ENCODE data around the gene RALB. TPM values are rescaled to one million over a fixed set of nuclear protein-coding genes. Genes with fewer than 3 reads are reported as not detected.

Gene RALB
- total and polyA plus RNA-seq, 2 of the 8 experiments (the other 6 are each of a cell fraction or from before 2014, with no cell fraction given), result 12.0 to 16.6 TPM

GRCh38 chr2:120243875-120244553, 8.6 kb upstream of the RALB start:
- no peak overlapping the region for H2BK120ac ChIP-seq (replicated peaks; ENCODE audit: low read depth, low read length)
- no peak overlapping the region for H3K14ac ChIP-seq (ENCODE audit: insufficient read length)
- H3K9me3 ChIP-seq (ENCODE audit: insufficient read depth in 2 of 2, low read depth in 1 of 2, low read length in 1 of 2), result no peaks in the 10 kb centered on the region
- no peak for TF ChIP-seq TAF7 (optimal IDR thresholded peaks at IDR 0.05; ENCODE audit: borderline replicate concordance, low read depth, low read length)
- TF ChIP-seq KDM4A (IDR thresholded peaks at IDR 0.05; ENCODE audit: low read depth, low read length, severe bottlenecking), result no peak
- TF ChIP-seq RBBP5 (IDR thresholded peaks at IDR 0.05; ENCODE audit: borderline replicate concordance, low read depth, low read length), result no peak
- TF ChIP-seq CTBP2 (IDR thresholded peaks at IDR 0.05; ENCODE audit: borderline replicate concordance, insufficient read depth, insufficient read length, low read length), result no peak
- TF ChIP-seq SP2 (IDR thresholded peaks at IDR 0.05; ENCODE audit: low read length), result no peak
- no peak for TF ChIP-seq ATF2 (IDR thresholded peaks at IDR 0.05; ENCODE audit: low read length)
- no peak for TF ChIP-seq TBP (IDR thresholded peaks at IDR 0.05; ENCODE audit: low read depth, low read length)
- H2AK5ac ChIP-seq (ENCODE audit: low read depth, low read length), result no peak overlapping the region
- no peak overlapping the region for H3K9ac ChIP-seq (replicated peaks in 1 of 4; ENCODE audit: extremely low read depth in 1 of 4, low read depth in 3 of 4, low read length in 3 of 4)
- H2AFZ ChIP-seq (ENCODE audit: low read length), result no peak overlapping the region
- H4K91ac ChIP-seq (replicated peaks; ENCODE audit: insufficient read length, low read length), result no peak overlapping the region
- H4K8ac ChIP-seq (ENCODE audit: extremely low read depth, insufficient read depth, low read length), result no peak overlapping the region
- no peak overlapping the region for H2BK20ac ChIP-seq (ENCODE audit: low read length)
- CTCF ChIA-PET (ENCODE audit: partially characterized antibody), result interaction anchor here (1.1 to 1.7 kb wide), 7 partner anchors 16 to 73 kb away, joined by 3 to 6 read pairs (median 3); no protein-coding TSS in a partner anchor
- H3K79me2 ChIP-seq (ENCODE audit: control insufficient read depth in 1 of 2, insufficient read depth in 2 of 2, low read length in 2 of 2), result no peaks in the 10 kb centered on the region
- peaks cover 0 to 6% (median 0%) of the 10 kb centered on the region in 4 experiments; a peak in 4 of 7 replicates for H3K27me3 ChIP-seq (replicated peaks in 1 of 4; ENCODE audit: control insufficient read depth in 3 of 4, extremely low read depth in 1 of 4, insufficient read depth in 3 of 4, low read length in 3 of 4)
- H2BK5ac ChIP-seq (ENCODE audit: low read depth, low read length), result peak overlapping the region; percentile 20; the same call in 1 of the 2 replicates
- FAIRE-seq, result no peak
- no peak overlapping the region for H3K4me3 ChIP-seq (ENCODE audit: extremely low read depth in 1 of 4, insufficient read depth in 2 of 4, low read depth in 3 of 4, low read length in 4 of 4)
- no peak overlapping the region; the same call in 1 of the 2 replicates for H2BK12ac ChIP-seq (ENCODE audit: low read depth, low read length)
- no peak for DNase-seq (ENCODE audit: low read depth in 1 of 2, low spot score in 2 of 2)
- no peak overlapping the region for H3K18ac ChIP-seq (ENCODE audit: extremely low read depth, low read length)
- H3K4me1 ChIP-seq (replicated peaks in 1 of 4; ENCODE audit: control insufficient read depth in 3 of 4, insufficient read depth in 4 of 4, low read length in 3 of 4), result peaks cover 7 to 27% (median 20%) of the 10 kb centered on the region in 4 experiments
- H3K23ac ChIP-seq (ENCODE audit: insufficient read length), result no peak overlapping the region
- H3K27ac ChIP-seq (ENCODE audit: low read depth, low read length), result no peak overlapping the region
- peaks cover 0 to 1% of the 10 kb centered on the region in 2 experiments for H4K20me1 ChIP-seq (replicated peaks in 1 of 2; ENCODE audit: control insufficient read depth in 1 of 2, insufficient read depth in 2 of 2, low read length in 2 of 2)
- no peak overlapping the region for H4K5ac ChIP-seq (ENCODE audit: insufficient read length, low read depth, low read length)
- no peaks in the 10 kb centered on the region for H3K36me3 ChIP-seq (ENCODE audit: control insufficient read depth in 2 of 4, insufficient read depth in 4 of 4, low read length in 3 of 4)
- H3K79me1 ChIP-seq (ENCODE audit: low read depth, low read length), result no peaks in the 10 kb centered on the region
- H3K4me2 ChIP-seq (ENCODE audit: insufficient read depth in 1 of 2, low read depth in 2 of 2, low read length in 2 of 2), result no peak overlapping the region
- no peak overlapping the region for H2BK15ac ChIP-seq (ENCODE audit: low read length)
- no peak overlapping the region for H3K56ac ChIP-seq (replicated peaks; ENCODE audit: insufficient read length, low read depth, low read length)
- no peaks in the 10 kb centered on the region; the same call in 1 of the 2 replicates for H3K23me2 ChIP-seq (ENCODE audit: low read depth, low read length)
- 91% methylated on average over 9 of the region's 9 CpGs; no CpG with 5 or more reads in 1 of the 2 experiments for WGBS, 2 experiments (ENCODE audit: extremely low coverage in 1 of 2, insufficient coverage in 1 of 2, insufficient read length in 1 of 2, insufficient replicate concordance in 2 of 2, low coverage in 1 of 2, low lambda C conversion rate in 2 of 2, missing lambda C conversion rate in 1 of 2)
- H3K4ac ChIP-seq (replicated peaks; ENCODE audit: insufficient read length, low read depth, low read length), result no peak overlapping the region
- POLR2A ChIA-PET (ENCODE audit: partially characterized antibody), result interaction anchor here (0.9 kb wide), 1 partner anchor 24 kb away, joined by 3 read pairs; no protein-coding TSS in a partner anchor
